ENCODE measurements around the gene SLC27A5. TPM values are rescaled to one million over a fixed set of nuclear protein-coding genes. Genes with fewer than 3 reads are reported as not detected.
"Not testable (repeated sequence)": the region's sequence is repeated elsewhere in the genome, so short reads cannot be mapped to it uniquely, and the experiment has no call there.

Gene SLC27A5
- total and polyA plus RNA-seq, 11 donors: 1.8 to 9.1 (median 3.7) TPM

DNA sequence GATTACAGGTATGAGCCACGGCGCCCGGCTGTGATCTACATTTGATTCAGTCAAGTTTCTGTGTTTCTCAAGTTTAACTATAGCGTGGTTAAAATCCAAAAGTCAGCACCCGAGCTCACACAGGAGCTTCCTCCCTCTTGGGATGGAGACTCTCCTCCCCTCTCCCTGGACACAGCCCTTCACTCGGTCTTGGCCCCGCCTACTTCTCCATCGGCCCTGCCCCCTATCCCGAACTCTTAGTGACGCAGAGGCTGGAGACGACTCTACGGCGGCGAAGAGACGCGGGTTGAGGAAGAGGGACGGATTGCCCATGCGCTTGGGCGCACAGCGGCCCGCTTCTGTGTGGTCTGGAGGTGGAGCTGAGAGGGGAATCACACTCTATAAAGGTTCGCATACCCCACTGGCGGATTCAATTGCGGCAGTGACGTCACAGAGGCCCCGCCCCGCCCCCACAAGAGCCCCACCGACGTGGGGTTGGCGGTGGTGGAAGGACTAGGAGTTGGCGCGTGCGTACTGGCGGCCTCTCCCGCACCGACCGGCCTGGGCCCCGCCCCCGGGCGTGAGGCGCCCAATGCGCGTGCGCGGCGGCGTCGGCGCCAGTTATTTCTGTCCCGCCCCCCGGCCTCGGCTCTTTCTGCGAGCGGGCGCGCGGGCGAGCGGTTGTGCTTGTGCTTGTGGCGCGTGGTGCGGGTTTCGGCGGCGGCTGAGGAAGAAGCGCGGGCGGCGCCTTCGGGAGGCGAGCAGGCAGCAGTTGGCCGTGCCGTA is 32.2 kb upstream of the SLC27A5 start, which contains the start of gene TRIM28:
Gene TRIM28 (plus strand): TSS at position 239 of the 765 bp plus-strand sequence. CDS start 694 bp downstream, outside the sequence.
- Histone ChIP-seq H3K27ac (peak within 1 kb of the TSS; percentile 87 to 98 (median 96)), H3K9me3 (no peaks in the 10 kb centered on the region), H3K27me3 (no peaks in the 10 kb centered on the region), H3K4me1 (peaks cover 12 to 36% (median 25%) of the 10 kb centered on the region in 12 donors), H3K36me3 (peaks cover 0 to 34% (median 24%) of the 10 kb centered on the region in 9 donors), H3K4me3 (peak within 1 kb of the TSS; percentile 78 to 100 (median 92))
- ATAC-seq (peak; percentile 97 to 98 (median 97)), DNase-seq (peak; percentile 98 to 100 (median 98))
- intact Hi-C loops (cut with DNase I): loop anchor here in 4 of 10 donors (1.0 to 2.0 kb wide), 4 partner anchors 11 to 29 kb away; partner anchors contain the start of genes ZBTB45 (in 3 of the 4), CHMP2A (in 2 of the 4) and MZF1 (in 2 of the 4)
- WGBS, 4 donors: 0 to 1% (median 0%) methylated on average over 65 to 73 of the region's 73 CpGs
- TF ChIP-seq CTCF (IDR thresholded peaks at IDR 0.05) (no peak), POLR2A (IDR thresholded peaks at IDR 0.05) (peak; percentile 55 to 96)

DNA sequence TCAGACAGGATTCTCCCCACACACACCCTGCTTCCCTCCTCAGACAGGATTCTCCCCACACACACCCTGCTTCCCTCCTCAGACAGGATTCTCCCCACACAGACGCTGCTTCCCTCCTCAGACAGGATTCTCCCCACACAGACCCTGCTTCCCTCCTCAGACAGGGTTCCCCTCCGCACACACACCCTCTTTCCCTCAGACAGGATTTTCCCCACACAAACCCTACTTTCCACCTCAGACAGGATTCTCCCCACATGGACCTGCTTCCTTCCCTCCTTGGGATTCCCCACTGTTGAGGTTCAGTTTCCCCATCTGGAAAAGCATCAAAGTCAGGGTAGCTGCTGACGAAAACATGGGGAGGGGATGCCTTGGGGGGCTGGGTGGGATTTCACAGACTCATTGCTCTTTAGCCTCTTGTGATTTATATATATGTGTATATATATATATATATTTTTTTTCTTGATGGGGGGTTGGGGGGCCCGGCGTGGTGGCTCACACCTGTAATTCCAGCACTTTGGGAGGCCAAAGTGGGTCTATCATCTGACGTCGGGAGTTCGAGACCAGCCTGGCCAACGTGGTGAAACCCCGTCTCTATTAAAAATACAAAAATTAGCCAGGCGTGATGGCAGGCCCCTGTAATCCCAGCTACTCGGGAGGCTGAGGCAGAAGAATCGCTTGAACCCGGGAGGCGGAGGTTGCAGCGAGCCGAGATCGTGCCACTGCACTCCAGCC is 31.0 kb upstream of the SLC27A5 start:
- Histone ChIP-seq H3K4me3 (peak overlapping the region in 10 of 12 donors; percentile 78 to 100 (median 92)), H3K27ac (peak overlapping the region; percentile 87 to 98 (median 96)), H3K36me3 (peaks cover 0 to 22% (median 12%) of the 10 kb centered on the region in 9 donors), H3K4me1 (peaks cover 12 to 46% (median 33%) of the 10 kb centered on the region in 12 donors), H3K27me3 (peaks cover 0 to 11% (median 10%) of the 10 kb centered on the region in 9 donors)
- intact Hi-C loops (cut with DNase I): loop anchor here in 1 of 10 donors (2.0 kb wide), 1 partner anchor 24 kb away; the partner anchor contains the start of gene ZBTB45
- not testable (repeated sequence) for ATAC-seq, H3K9me3 ChIP-seq, DNase-seq
- WGBS, 4 donors: 76 to 83% (median 79%) methylated on average over 18 of the region's 18 CpGs

DNA sequence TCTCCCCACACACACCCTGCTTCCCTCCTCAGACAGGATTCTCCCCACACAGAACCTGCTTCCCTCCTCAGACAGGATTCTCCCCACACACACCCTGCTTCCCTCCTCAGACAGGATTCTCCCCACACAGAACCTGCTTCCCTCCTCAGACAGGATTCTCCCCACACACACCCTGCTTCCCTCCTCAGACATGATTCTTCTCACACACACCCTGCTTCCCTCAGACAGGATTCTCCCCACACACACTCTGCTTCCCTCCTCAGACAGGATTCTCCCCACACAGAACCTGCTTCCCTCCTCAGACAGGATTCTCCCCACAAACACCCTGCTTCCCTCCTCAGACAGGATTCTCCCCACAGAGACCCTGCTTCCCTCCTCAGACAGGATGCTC is 27.4 kb upstream of the SLC27A5 start:
- not testable (repeated sequence) for ATAC-seq, DNase-seq
- intact Hi-C loops (cut with DNase I): loop anchor here in 1 of 10 donors (2.0 kb wide), 1 partner anchor 18 kb away; no protein-coding TSS in a partner anchor

DNA sequence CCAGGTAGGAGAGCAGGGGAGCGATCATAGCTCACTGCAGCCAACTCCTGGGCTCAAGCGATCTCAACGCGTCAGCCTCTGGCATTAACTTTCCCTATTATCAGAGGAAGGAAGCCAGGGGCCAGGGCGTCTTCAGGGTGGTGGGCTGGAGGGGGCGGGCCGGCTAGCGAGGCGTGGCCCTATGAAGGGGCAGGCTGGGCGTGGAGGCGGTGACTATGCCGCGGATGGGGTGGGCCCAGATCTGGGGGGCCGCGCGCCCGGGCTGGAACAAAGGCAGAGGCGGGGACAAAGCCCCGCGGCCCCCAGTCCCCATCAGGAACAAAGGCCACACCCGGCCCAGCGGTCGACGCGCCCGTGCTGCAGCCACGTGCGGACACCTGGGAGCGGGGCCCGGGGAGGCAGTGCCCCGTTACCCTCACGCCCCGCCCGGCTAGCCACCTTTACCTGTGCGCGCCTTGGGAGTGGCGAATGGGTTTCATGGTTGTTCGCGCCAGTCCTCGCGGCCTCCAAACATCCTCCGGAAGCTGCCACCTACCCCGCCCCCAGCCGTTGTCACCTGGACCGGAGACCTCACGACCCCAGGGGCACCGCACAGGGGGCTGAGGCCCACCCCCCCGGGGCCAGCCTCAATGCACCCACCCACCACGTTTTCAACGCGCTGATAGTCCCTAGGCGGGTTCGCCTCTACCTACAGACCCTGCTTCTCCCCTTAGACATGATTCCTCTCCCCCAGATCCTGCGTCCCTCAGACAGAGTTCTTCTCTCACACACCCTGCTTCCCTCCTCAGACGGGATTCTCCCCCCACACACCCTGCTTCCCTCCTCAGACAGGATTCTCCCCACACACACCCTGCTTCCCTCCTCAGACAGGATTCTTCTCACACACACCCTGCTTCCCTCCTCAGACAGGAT is 26.7 kb upstream of the SLC27A5 start:
- TF ChIP-seq CTCF (IDR thresholded peaks at IDR 0.05) (no peak), POLR2A (IDR thresholded peaks at IDR 0.05) (no peak)
- peak overlapping the region in 7 of 12 donors; percentile 18 to 54 (median 34) for H3K27ac ChIP-seq
- DNase-seq: peak in 1 of 5 donors; percentile 63

More for the DNA sequence above, 27.4 kb upstream of the SLC27A5 start:
- Histone ChIP-seq H3K27me3 (peaks cover 0 to 17% (median 11%) of the 10 kb centered on the region in 9 donors), H3K4me1 (peaks cover 0 to 20% (median 11%) of the 10 kb centered on the region in 12 donors)
- not testable (repeated sequence) for H3K27ac ChIP-seq, H3K36me3 ChIP-seq, H3K9me3 ChIP-seq, H3K4me3 ChIP-seq

More for the DNA sequence above, 26.7 kb upstream of the SLC27A5 start:
- Histone ChIP-seq H3K4me1 (peaks cover 0 to 17% (median 11%) of the 10 kb centered on the region in 12 donors), H3K9me3 (no peaks in the 10 kb centered on the region), H3K36me3 (no peaks in the 10 kb centered on the region), H3K27me3 (peaks cover 0 to 17% (median 11%) of the 10 kb centered on the region in 9 donors), H3K4me3 (peak overlapping the region in 11 of 12 donors; percentile 13 to 54 (median 35))
- intact Hi-C loops (cut with DNase I): loop anchor here in 1 of 10 donors (2.0 kb wide), 1 partner anchor 18 kb away; no protein-coding TSS in a partner anchor
- peak in 3 of 4 donors; percentile 71 to 97 (median 88) for ATAC-seq
- 2 to 8% (median 3%) methylated on average over 24 to 55 of the region's 55 CpGs for WGBS, 4 donors

Measured in heart left ventricle (tissue), 16 donors.